Dedifferentiated amniotic fluid mesenchymal stem cell (primary cell): ENCODE data around the gene MAGI1.
A peak's percentile ranks its signal among the peaks of the same experiment; 100 is the strongest.

Source experiments
- DNase-seq: peaks from one replicate; pipeline ENCODE4 v3.0.0-alpha.2; 2016; ENCODE audit errors: extremely low spot score

MAGI1 gene

GRCh38 chr3:65322910-65323309 is 715.8 kb downstream of the MAGI1 start:
- no peak for DNase-seq

GRCh38 chr3:65318231-65318630 is 720.5 kb downstream of the MAGI1 start:
- DNase-seq = no peak

DNA sequence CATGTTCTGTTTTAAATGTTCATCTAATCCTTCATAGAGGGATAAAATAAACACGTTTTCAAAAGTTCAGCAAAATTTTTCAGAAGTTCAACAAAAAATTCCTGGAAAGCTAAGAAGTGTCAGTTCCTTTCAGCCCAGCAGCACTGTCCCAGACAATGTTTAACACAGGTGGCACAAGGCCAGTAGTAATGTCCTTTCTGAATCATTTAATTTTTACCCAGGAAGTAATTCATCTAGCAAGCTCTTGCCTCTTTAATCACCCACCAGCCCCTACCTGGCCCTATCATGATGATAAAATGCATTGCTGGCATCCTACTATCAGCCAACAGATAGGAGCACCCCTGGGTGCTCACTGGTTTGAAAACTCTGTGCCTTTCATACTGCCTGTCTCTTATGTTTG is 723.8 kb downstream of the MAGI1 start:
- no peak for DNase-seq

- peak; percentile 17 for DNase-seq
These were observed 724.4 kb downstream of the MAGI1 start for GRCh38 chr3:65314269-65314668.

- no peak for DNase-seq
These were observed 725.1 kb downstream of the MAGI1 start for GRCh38 chr3:65313666-65314065.

DNA sequence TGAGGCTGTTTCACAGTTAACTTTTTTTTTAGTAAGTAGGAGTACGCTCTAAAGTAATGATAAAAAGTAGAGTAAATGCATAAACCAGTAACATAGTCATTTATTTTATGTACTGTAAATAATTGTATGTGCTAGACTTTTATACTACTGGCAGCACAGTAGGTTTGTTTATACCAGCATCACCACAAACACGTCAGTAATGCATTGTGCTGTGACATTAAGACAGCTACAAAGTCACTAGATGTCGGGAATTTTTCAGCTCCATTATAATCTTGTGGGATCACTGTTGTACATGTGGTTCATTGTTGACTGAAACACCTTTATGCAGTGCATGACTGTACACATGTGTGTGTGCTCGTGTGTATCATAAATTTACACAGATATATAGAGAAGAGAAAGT is 732.9 kb downstream of the MAGI1 start:
- no peak for DNase-seq
